GM18505 (cell line): ENCODE data around the gene SURF6.
"Not testable (repeated sequence)": the region's sequence is repeated elsewhere in the genome, so short reads cannot be mapped to it uniquely, and the experiment has no call there.

Experiments used
- ATAC-seq: cut with Tn5 transposase; IDR thresholded peaks from one replicate; pipeline ENCODE4 v1.9.1; 2021; ENCODE audit not compliant: unreplicated experiment
- POLR2A ChIP-seq: IDR thresholded peaks from 4 replicates; pipeline ENCODE4 v1.6.1; 2011; ENCODE audit warnings: borderline replicate concordance; ENCODE audit not compliant: insufficient read depth, insufficient read length; ENCODE audit errors: extremely low read depth

The SURF6 gene

DNA sequence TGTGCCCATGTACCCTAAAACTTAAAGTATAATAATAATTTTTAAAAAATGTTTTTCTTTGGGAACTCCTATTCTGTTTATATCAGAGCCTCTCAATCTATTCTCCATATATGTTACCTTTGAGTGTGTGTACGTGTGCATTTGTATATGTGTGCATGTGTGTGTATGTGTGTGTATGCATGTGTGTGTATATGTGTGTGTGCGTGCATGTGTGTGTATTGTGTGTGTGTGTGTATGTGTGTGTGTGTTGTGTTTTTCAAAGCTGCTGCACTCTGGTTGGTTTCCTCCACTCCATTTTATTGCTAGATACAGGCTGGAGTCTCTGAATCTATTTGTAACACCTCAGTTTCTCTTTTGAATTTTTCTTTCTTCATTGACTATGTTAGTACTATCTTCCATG, 20.0 kb downstream of the SURF6 start:
- no peak for ATAC-seq
- no peak for TF ChIP-seq POLR2A

- ATAC-seq, result no peak
- no peak for TF ChIP-seq POLR2A
Measured at GRCh38 chr9:133309608-133310007, 26.4 kb downstream of the SURF6 start.

- TF ChIP-seq POLR2A, result no peak
- no peak for ATAC-seq
Measured at GRCh38 chr9:133307301-133307700, 28.7 kb downstream of the SURF6 start.

DNA sequence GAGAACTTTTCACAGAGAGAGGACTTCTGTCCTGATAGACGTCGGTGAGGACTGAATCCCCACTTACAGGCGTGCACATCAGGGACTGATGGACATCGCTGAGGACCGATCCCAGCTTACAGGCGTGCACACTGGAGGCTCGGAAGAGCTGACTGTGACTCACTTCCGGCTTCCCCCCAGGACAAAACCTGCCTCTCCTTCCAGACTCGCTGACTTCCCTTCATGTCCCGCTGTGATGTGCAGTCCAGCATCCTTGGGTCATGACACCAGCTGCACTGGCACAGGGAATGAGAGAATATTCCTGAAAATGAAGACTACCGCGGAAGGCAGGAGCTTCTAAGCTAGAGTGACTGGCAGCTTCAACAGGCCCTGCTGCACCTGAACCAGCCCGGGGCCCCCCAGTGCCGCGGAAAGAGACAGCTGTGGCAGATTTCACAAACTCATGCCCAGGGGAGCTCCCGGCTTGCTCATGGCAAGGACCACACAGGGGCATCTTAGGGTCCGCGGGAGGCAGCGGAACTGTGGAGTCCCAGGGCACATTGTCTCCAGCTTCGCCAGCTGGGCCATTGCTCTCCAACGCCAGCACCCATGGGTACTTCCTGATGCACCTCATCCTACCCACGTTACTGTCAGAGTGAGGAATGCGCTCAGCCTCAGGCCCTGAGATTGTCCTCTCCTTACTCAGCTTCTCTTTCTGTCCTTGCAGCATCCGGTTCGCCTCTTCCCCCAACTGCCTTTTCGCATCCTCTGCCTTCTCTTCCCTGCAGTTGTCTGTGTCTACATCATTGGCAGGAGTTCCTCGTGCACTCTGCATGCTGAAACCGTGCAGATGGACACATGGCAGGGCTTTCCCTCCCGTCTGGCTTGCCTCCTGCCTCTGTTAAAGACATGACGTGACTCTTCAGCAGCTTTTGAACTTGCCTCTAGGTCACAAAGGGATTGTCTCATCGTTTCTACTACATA, 29.5 kb downstream of the SURF6 start:
- no peak for TF ChIP-seq POLR2A
- ATAC-seq, result no peak

- TF ChIP-seq POLR2A, result no peak
- no peak for ATAC-seq
Measured at GRCh38 chr9:133305731-133306130, 30.3 kb downstream of the SURF6 start.

- no peak for ATAC-seq
- no peak for TF ChIP-seq POLR2A
Measured at GRCh38 chr9:133304477-133305377, 31.3 kb downstream of the SURF6 start.

DNA sequence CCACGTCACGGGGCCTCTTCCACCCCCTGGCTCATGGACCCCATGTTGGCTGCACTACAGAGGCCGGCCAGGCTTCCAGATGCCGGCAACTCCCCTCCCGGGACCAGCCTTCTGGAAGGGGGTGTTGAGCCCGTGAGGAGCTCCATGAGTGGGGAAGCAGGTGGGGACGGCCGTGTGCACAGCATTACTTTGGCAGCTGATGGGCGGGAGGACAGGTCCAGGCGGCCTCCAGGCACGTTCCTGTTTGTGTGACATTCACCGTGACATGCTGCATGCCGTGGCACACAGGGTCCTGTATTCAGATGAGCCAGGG, 31.9 kb downstream of the SURF6 start:
- ATAC-seq, result no peak
- TF ChIP-seq POLR2A, result no peak

DNA sequence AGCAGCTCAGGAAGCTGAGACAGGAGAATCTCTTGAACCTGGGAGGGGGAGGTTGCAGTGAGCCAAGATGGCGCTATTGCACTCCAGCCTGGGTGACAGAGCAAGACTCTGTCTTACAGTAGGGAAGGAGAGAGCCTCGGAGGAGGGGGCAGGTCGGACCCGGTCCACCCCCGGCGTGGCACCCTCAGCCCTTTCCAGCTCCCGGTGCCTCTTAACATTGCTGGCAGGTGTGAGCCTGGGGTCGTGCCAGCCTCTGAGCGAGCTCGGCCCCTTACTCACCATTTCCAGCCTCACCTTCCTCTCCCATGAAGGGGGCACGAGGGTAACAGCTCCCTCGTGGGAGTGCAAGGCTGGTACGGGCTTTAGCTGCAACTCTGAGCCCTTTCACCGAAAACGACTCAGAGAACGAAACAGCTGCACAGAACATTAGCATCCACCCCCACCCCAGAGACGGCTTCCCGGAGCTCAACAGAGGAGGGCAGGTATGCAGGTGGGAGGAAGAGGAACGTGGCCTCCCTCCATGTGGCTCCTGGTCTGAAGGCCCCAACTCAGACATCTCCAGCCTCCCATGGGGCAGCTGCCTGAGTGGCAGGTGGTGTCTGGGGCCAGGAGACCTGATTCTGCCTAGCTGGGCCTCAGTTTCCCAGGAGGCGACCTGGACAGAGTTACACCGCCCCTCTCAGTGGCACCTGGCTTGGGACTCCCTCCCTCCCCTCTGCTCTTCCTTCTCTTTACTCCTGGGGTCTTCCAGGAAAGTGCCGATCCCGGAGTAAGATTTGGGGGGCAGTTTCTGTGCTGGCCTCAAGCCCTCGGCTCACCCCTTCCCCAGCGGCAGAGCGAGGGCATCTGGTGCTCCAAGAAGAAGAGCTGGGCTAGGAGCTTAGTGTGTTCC, 32.5 kb downstream of the SURF6 start:
- no peak for TF ChIP-seq POLR2A
- no peak for ATAC-seq

DNA sequence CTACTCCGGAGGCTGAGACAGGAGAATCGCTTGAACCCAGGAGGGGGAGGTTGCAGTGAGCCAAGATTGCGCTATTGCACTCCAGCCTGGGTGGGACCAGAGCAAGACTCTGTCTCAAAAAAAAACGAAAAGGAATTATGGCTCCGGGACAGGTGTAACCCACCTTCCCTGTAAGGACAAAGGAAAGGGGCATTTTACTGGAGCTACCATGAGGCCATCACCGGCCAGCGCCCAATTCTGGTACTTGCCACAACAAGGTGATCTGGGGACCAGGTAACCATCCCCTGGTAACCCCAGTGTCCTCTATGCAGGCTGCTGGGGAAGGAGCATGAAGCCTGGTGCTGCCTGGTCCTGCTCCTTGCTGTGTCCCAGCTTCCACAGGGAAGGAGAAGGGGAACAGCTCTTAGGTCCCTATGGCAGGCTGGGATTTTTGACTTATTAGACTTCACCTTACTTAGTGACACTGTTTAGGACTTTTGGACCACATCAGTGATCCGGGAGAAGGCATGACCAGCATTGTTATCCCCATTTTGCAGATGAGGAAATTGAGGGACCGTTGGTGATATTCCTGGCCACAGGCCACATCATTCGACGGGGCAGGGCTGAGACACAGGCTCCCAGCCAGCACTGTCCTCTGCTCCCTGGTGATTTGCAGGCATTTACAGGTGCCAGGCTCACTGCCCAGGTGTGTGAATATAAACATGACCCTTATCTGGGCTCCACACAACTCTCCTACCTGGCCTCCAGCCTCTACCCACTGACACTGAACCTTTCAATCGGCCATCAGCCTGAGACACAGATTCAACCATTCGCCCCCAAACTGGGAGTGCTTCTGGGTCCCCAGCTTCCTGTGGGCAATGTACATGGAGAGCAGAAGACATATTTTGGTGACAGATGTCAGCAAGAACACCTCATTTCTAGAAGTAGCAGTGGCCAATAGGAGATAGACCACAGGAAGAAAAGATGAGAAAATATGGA, 34.4 kb downstream of the SURF6 start:
- no peak for TF ChIP-seq POLR2A
- no peak for ATAC-seq

GRCh38 chr9:133299996-133300395, 36.0 kb downstream of the SURF6 start:
- ATAC-seq, result not testable (repeated sequence)

DNA sequence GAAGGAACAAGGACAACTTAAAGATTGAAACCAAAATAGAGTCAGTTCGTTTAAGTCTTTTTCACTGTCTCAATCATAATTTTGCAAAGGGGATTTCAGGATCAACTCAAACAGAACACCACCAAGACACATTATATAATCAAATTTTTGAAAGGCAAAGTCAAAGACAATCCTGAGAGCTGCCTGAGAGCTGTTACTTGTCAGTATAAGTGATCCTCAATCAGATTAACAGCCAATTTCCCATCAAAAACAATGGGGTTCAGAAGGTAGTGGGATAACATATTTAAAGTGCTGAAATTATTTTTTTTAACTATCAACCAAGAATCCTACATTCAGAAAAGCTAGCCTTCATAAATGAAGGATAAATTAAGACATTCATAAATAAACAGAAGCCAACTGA, 41.7 kb downstream of the SURF6 start:
- ATAC-seq, result no peak
- no peak for TF ChIP-seq POLR2A

GRCh38 chr9:133290751-133291302, 45.2 kb downstream of the SURF6 start:
- TF ChIP-seq POLR2A, result no peak
- no peak for ATAC-seq
